Testis (tissue), 3 donors: ENCODE data around the gene TMEM201. TPM values are rescaled to one million over a fixed set of nuclear protein-coding genes. Genes with fewer than 3 reads are reported as not detected.
A peak's percentile ranks its signal among the peaks of the same experiment; 100 is the strongest.

Experiments
- DNase-seq: peaks from one replicate; pipeline ENCODE4 v3.0.0-alpha.2; 2019
- H3K27ac ChIP-seq, 2 donors: fragments of 200-600 bp; sonication (generic); one replicate each; pipeline ENCODE4 v1.5.1; 2019
- H3K27me3 ChIP-seq: fragments of 200-600 bp; sonication (generic); one replicate; pipeline ENCODE4 v1.5.1; 2019
- H3K36me3 ChIP-seq: fragments of 200-600 bp; sonication (generic); one replicate; pipeline ENCODE4 v1.5.1; 2017; ENCODE audit warnings: low read depth; ENCODE audit errors: missing control alignments
- H3K4me1 ChIP-seq: fragments of 200-600 bp; sonication (generic); one replicate; pipeline ENCODE4 v1.5.1; 2019
- H3K4me3 ChIP-seq, 2 donors: fragments of 200-600 bp; sonication (generic); one replicate each; pipeline ENCODE4 v1.5.1; 2017 to 2019
- H3K9me3 ChIP-seq: fragments of 200-600 bp; sonication (generic); one replicate; pipeline ENCODE4 v1.5.1; 2017
- POLR2A ChIP-seq: fragments of 450-650 bp; IDR thresholded peaks from one replicate; pipeline ENCODE4 v1.6.1; 2017; ENCODE audit warnings: antibody characterized with exemption, mild to moderate bottlenecking, moderate library complexity
- WGBS, 2 donors: methylation state at CpG; one replicate each; pipeline ENCODE4 v1.1.5; 2018; 5-methylcytosine and 5-hydroxymethylcytosine counted together
- intact Hi-C: fragments of 100-400 bp; cut with DNase I; formaldehyde crosslinking; loops from one replicate; pipeline ENCODE4 v1.15.1; 2023; ENCODE audit warnings: low total_unique reads
- polyA plus RNA-seq: library from polyadenylated mRNA; stranded (reverse); fragments of 350-450 nt; fragmentation: Illumina TruSeq; extraction: RNeasy Lipid Tissue Mini Kit (QIAGEN cat#74804); gene quantifications from one replicate; pipeline ENCODE4 v1.2.3, GENCODE V29; 2014; ENCODE audit warnings: low read depth, low replicate concordance; ENCODE audit not compliant: insufficient read depth
- total RNA-seq, 2 donors: library from RNA; depleted of rRNA; stranded (reverse); fragments of >200 nt; gene quantifications; one replicate each; pipeline ENCODE4 v1.2.3, GENCODE V29; 2016
- TF ChIP-seq, protein P1 (sequence below), 3 experiments: fragments of 450-650 bp in 2 of 3; fragments of 200-600 bp in 1 of 3; sonication (generic) in 1 of 3; IDR thresholded peaks; one replicate each; pipeline ENCODE4 v1.5.1; 2016 to 2019; ENCODE audit warnings: antibody characterized with exemption in 3 of 3, mild to moderate bottlenecking in 2 of 3, moderate library complexity in 1 of 3

Gene TMEM201
- total and polyA plus RNA-seq, 3 donors from 2014 or later, result 26.6 to 36.2 (median 35.8) TPM

DNA sequence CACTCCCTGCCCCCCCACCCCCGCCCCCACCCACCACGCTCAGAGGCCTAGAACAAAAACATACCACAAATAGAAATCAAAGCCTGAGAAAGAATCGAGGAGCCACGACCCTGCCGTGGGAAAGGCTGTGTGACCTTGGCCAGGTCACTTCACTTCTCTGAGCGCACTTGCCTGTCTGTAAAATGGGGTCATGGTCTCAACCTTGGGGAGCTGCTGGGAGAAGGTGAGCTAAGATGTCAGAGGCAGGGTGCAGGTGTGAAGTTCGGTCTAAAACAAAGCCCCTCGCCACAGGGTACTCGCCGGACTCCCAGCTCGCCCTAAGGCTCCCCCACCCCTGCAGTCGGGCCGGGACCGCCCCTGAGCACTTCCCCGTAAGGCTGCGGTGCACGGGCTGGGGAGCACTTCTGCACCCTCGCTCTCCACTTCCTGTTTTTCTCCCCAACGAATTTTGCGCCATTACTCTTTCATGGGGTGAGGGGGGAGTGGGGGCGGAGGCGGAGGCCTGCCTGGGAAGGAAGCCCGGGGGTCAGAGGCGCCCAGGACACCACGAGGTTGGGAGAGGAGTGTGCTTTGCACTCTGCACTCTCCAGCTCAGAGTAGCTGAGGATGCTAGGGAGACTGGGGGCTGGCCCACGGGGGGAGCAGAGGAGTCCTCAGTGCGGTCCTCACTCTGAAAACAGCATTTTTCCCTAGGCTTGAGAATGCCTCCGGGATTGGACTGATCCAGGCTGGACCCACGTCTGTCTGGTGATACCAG, 40.9 kb downstream of the TMEM201 start:
- TF ChIP-seq POLR2A, result no peak
- TF ChIP-seq, protein P1, sequence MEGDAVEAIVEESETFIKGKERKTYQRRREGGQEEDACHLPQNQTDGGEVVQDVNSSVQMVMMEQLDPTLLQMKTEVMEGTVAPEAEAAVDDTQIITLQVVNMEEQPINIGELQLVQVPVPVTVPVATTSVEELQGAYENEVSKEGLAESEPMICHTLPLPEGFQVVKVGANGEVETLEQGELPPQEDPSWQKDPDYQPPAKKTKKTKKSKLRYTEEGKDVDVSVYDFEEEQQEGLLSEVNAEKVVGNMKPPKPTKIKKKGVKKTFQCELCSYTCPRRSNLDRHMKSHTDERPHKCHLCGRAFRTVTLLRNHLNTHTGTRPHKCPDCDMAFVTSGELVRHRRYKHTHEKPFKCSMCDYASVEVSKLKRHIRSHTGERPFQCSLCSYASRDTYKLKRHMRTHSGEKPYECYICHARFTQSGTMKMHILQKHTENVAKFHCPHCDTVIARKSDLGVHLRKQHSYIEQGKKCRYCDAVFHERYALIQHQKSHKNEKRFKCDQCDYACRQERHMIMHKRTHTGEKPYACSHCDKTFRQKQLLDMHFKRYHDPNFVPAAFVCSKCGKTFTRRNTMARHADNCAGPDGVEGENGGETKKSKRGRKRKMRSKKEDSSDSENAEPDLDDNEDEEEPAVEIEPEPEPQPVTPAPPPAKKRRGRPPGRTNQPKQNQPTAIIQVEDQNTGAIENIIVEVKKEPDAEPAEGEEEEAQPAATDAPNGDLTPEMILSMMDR (IDR thresholded peaks at IDR 0.05), result no peak
- Histone ChIP-seq H3K4me1 (peaks cover 3% of the 10 kb centered on the region), H3K4me3 (no peak overlapping the region), H3K27me3 (no peaks in the 10 kb centered on the region), H3K9me3 (no peaks in the 10 kb centered on the region), H3K27ac (no peak overlapping the region), H3K36me3 (no peaks in the 10 kb centered on the region)
- DNase-seq, result peak; percentile 52
- intact Hi-C loops, result loop anchor here (10.0 kb wide), 1 partner anchor 235 kb away; no protein-coding TSS in a partner anchor
- WGBS, 2 donors, result 54 to 63% methylated on average over 16 to 29 of the region's 29 CpGs

DNA sequence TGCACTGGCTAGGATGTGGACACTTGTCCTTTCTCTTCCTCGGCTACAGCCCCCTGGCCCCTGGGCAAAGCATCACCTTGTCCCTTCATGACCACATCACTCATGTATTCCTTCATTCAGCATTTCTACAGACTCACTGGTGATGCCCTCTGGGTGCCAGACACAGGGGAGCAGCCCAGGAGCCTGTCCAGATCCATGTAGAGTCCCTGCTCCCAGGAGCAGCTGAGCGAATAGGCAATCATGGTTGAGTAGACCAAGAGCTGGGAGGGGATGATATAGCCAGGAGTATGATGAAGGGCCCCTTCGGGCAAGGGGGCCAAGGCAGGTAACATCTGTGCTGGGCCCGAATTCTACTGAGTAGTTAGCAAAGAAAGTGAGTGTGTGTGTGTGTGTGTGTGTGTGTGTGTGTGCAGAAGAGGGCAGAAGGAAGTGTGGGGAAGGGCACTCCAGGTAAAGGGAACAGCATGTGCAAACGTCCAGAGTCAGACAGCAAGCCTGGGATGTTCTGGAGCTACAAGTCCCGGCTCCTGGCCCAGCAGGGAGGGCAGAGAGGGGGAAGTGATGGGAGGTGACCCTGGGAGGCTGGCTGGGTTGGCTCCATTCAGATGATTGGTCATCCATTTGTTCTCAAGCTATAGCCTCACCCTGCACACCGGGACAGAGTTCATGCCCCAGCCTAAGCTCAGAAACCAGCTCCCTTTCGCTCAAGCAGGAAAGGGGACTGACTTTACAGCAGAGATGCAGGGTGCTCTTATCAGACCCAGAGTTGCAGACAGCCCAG, 41.8 kb downstream of the TMEM201 start:
- H3K27me3 ChIP-seq, result no peaks in the 10 kb centered on the region
- intact Hi-C loops, result no loop called here
- WGBS, 2 donors, result 79 to 80% methylated on average over 8 of the region's 8 CpGs
- TF ChIP-seq, protein P1 (IDR thresholded peaks at IDR 0.05), result no peak
- no peak for TF ChIP-seq POLR2A
- DNase-seq, result no peak
- no peaks in the 10 kb centered on the region for H3K9me3 ChIP-seq
- no peak overlapping the region for H3K27ac ChIP-seq
- H3K36me3 ChIP-seq, result no peaks in the 10 kb centered on the region
- no peak overlapping the region for H3K4me3 ChIP-seq
- H3K4me1 ChIP-seq, result peaks cover 3% of the 10 kb centered on the region

DNA sequence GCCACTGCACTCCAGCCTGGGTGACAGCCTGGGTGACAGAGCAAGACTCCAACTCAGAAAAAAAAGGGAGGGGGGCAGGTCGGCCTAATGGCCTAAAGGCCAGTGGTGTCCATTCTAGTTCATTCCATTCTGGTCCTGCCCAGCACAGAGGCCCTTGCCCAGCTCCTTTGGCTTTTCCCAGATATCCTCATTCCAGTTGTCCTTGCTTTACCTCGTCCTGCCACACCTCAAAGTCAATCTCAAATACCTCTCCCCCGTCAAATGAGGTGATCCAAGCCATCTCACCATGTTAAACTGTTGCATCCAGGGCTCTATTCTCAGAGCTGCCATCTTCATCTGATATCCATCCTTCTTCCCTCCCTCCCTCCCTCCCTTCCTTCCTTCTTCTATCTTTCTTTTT, 42.9 kb downstream of the TMEM201 start:
- H3K4me3 ChIP-seq, result no peak overlapping the region
- peaks cover 3% of the 10 kb centered on the region for H3K4me1 ChIP-seq
- TF ChIP-seq POLR2A, result no peak
- TF ChIP-seq, protein P1 (IDR thresholded peaks at IDR 0.05), result no peak
- H3K27me3 ChIP-seq, result no peaks in the 10 kb centered on the region
- H3K27ac ChIP-seq, result no peak overlapping the region
- H3K36me3 ChIP-seq, result no peaks in the 10 kb centered on the region
- WGBS, 2 donors, result 87 to 91% methylated on average over 3 of the region's 3 CpGs
- H3K9me3 ChIP-seq, result no peaks in the 10 kb centered on the region
- no peak for DNase-seq
- intact Hi-C loops, result no loop called here

DNA sequence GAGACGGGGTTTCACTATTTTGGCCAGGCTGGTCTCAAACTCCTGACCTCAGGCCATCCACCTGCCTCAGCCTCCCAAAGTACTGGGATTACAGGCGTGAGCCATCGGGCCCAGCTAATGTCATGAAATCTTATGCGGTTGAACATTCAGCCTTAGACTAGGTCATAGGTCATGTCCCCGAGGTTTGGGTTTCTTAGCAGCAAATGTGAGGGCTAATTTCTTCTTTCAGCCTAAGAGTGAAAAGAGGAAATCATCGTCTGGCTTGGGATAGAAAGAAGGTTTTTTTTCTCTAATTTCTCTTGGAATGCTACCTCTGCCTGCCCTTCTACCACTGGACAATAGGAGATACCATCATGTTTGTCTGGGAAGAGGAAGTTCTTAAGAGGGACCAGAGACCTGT, 44.8 kb downstream of the TMEM201 start:
- H3K4me3 ChIP-seq, result no peak overlapping the region
- no peaks in the 10 kb centered on the region for H3K36me3 ChIP-seq
- no peaks in the 10 kb centered on the region for H3K9me3 ChIP-seq
- intact Hi-C loops, result no loop called here
- 77 to 89% methylated on average over 6 of the region's 6 CpGs for WGBS, 2 donors
- H3K27ac ChIP-seq, result no peak overlapping the region
- H3K4me1 ChIP-seq, result no peaks in the 10 kb centered on the region
- no peak for TF ChIP-seq POLR2A
- TF ChIP-seq, protein P1 (IDR thresholded peaks at IDR 0.05), result no peak
- no peaks in the 10 kb centered on the region for H3K27me3 ChIP-seq
- DNase-seq, result no peak
